SIG-M5 treated with dmso at 0.1 percent for 504 hours (cell line): ENCODE results near the gene SLX4.

ENCODE experiments used
- DNase-seq: peaks from one replicate; lab custom pipeline; 2025; ENCODE audit not compliant: unreplicated experiment; lab: John Stamatoyannopoulos, UW

SLX4 gene

DNA sequence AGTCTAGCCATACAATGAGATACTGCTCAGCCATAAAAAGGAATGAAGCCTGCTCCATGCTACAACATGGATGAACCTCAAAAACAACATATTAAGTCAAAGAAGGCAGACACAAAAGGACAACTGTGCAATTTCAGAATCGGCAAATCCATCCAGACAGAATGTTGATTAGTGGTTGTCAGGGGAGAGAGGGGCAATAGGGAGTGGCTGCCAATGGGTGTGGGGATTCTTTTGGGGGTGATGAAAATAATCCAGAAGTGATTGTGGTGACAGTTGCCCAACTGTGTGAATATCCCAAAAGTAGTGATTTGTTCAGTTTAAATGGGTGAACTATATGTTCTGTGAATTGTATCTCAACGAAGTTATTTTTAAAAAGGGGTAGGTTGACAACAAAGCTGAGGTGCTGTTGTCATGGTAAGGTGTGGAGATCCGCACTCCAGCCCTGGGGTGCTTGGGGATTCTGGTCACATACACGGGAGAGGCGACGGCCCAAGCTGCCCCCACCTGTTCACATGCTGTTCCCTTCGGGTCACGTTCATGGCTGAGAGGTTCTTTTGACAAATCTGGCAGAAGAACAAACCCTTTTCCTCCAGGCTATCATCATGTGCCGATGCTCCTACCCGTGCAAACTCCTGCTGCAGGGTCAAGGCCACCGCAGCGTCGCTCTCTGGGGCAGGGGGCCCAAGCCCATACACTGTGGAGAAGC is 9.6 kb downstream of the SLX4 start:
- DNase-seq = no peak

DNA sequence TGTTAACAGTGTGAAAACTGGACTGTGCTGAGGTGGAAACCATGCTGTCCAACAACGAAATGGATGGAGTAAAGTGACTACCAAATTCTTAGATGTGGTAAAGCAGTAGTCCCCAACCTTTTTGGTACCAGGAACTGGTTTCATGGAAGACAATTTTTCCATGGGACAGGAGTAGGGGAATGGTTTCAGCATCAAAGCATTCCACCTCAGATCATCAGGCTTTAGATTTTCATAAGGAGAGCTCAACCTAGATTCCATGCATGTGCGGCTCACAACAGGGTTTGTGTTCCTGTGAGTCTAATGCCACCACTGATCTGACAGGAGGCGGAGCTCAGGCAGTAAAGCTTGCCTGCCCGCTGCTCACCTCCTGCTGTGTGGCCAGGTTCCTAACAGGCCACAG is 11.5 kb downstream of the SLX4 start:
- DNase-seq = no peak

DNA sequence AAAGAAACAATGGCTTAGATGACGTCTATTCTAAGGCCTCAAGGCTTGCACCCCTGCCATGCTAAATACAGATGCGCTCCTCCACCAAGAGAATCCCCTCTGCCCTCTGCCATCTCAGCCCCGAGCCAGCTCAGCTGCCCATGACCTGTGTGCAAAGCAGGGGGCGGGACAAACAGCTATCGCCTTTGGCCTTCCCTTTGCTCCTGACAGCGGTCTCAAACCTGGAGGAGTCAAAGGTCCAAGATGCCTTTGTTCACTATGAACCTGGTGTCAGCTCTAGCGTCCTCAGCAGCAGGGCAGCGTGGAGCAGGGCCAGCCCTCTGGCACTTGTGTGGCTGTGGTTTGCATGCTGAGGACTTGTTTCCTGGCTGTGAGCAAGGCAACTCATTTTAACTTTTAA is 12.3 kb downstream of the SLX4 start:
- no peak for DNase-seq

DNA sequence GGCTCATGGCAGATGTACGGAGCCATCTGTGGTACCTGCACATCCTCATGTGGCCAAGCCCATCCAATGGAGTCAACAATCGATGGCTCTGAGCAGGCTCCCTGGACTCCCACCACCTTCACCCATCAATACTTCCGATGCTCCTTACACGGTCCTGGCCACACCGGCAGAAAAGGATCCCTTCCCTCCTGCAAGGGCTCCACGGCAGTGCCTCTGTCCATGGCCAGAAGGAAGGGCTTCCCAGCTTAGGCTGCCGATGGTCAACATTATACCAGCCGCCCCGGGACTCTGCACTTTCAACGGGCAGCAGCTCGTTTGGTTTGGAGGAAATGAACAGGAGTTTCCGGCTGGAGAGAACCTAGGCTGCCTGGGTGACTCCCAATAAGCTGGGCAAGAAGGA is 13.2 kb downstream of the SLX4 start:
- DNase-seq = no peak

DNA sequence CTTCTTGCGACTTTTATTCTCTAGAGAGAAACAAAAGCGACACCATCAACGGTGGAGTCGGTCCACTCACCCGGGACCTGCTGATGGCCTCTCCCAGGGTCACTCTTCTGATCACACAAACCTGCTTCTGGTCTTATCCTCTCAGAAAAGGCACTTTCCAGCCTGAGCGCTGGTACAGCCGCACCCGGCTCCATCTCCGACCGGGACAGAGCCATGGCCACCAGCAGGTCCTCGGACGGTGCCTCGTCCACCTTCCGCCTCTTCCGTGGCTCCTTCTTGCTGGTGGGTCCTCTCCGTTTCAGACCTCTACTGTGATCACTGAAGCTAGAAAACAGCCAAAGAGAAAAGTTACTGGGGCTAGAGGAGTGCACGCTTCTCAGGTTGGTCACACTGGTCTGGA is 13.7 kb downstream of the SLX4 start:
- no peak for DNase-seq

DNA sequence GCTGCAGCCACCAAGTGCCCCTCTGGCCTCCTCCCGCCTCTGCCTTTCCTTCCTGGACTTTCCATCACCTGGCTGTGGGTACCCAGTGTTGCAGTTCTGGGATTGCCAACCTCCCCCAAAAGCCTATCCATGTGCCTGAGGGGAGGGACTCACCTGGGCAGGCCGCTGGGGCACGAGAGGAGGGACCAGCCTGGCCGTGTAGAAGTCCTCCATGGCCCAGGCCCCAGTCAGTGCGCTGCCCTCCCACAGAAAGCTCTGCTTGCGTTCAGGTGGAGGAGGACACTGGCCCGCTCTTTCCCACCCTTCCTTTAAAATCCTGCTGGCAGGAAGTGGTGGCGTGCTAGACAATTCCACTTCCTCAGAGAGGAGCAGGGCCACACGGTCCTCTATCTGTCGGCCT is 14.2 kb downstream of the SLX4 start:
- no peak for DNase-seq

DNA sequence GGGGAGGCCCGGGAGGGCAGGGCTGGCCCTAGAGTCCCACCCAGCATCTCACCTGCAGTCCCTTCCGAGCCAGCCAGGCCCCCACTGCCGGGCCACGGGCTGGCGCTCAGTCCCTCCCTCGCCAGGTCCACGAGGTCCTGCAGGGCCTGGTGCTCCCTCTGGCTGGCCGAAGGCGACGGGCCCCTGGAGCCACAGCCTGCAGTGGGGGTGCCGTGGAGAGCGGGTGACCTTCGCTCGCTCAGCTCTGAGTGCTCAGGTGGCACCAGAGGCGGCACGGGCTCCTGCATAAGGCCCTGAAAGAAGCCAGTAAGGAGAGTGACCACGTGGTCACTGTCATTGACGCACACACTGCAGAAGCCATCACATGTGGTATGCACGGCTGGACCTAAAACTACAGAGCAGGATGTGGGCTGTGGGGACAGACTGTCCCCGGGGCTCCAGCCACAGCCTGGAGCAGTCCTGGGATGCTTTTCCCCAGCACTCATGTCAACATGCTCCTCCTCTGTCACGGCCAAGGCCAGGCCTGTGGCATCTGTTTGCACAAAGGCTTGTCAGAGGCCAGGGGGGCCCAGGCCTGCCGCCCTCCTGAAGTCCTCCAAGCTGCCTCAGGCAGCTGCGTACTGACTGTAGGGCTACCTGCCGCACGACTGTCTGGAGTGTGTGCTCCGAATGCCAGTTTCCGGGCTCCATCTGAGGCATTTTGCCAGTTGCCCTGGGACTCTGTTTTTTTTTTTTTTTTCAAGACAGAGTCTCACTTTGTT is 15.1 kb downstream of the SLX4 start:
- DNase-seq = no peak

DNA sequence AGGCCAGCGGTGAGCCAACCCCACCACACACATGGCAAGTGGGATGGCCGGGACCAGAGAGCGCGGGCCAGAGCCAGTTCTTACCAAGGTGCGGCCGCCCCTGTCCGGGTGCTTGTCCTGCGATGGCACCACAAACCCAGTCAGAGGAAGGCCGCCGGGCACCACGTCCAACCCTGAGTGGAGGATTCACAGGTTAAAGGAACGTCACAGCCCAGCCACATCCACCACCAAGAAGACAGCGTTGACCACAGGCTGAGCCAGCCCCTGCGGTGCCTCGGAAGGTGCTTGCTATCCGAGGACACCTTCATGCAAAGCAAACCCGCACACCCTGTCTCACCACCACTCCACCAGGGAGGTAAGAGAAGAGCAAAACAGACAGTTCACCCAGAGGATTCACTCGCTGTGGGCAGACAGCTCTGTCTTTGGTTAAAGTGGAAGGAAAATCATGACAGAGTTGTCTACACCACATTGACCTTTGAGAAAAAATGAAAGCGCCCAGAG is 15.8 kb downstream of the SLX4 start:
- no peak for DNase-seq

DNA sequence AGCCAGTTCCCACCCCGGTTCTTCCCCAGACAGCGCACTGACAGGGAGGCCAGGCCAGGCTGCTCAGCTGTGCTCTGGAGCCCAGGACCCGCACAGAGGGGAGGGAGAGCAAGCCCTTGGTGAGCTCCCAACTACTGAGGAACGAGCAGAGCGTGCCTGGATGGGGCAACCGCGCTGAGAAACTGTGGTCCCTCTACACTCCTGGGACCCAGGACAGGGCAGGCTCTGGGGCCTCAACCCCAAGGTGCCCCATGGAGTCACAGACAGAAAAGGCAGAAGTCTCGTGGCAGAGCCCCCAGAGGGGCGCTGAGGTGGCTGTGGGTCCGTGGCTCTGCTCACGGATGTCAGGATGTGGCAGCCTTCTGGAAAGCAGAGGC is 16.3 kb downstream of the SLX4 start:
- DNase-seq = no peak

DNA sequence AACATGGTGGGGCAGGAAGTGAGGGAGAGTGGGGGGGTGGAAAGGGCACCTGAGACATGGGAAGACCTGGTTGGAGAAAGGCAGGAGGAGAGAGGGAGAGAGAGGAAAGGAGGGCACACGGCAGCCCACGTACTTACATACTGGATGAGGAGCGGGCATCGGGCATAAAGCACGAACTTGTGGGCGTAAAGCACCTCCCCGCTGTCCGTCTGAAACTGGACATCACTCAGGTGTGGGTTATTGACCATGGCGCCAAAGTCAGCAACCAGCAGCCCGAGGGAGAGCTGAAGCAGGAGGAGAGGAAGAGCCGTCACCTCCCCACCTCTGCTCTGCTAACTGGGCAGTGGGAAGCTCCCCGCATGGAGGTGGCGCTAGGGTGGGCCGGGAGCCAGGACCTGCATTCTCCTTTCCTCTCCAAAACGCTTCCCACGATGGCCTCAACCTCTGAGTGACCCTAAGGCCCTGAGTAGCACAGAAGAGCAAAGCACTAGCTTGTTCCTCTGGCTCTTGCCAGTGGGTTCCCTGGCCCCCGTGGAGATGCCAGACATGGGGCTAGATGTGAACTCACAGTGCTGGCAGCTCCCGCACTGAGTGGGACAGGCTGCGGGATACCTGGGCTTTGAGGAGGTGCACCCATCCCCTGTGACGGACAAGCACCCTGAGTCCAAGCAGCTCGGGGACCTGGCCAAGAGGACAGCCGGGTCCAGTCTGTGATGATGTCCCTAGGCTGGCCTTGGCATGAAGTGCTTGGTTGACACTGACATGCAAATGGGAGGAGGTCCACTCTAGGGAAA is 16.9 kb downstream of the SLX4 start:
- DNase-seq = no peak

DNA sequence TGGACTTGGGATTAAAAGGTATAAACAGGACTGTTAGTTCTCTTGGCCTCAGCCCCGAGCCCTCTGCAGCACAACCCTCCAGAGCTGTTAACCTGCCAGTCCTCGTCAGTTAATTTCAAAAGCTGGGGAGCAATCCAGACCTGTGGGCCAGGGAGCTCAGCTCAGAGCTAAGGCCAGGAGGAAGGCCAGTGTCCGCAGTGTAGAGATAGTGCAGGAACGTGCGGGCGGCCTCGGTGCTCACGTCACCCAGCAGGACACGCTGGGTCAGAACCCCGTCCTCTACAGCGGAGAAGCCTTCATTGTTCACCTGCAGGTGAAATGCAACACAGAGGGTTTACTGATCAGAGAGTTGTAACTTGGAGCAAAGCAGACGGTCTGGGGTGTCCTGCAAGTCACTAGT is 18.8 kb downstream of the SLX4 start:
- DNase-seq = no peak

DNA sequence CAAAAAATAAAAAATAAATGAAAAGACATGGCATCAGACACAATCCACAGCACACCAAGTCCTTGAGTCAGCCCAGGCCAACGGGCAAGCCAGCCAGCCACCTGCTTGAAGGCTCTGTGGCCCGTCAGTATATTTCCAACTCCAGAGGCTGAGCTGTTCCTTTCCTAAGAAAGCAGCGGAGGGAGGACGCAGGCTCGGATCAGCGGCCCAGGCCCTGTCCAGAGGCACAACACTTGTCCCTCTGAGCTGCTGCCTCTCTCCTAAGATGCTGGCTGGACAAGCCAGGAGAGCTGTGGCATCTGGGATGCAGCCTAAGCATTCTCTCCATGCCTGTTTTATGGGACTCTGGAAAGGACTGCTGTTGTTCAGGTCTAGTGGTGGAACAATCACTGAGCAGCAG is 19.4 kb downstream of the SLX4 start:
- DNase-seq = no peak

DNA sequence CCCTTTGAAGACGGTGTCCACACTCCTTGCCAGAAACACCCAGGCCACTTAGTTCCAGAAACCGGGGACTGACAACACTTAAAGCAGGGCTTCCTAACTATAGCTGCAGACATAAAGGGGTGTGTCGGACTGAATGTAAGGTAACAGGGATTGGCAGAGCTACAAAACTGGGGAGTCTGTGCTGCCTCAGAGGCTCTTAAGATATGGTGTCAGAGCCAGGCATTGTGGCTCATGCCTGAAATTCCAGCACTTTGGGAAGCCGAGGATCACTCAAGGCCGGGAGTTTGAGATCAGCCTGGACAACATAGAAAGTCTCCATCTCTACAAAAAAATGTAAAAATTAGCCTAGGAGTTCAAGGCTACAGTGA is 20.0 kb downstream of the SLX4 start:
- no peak for DNase-seq

DNA sequence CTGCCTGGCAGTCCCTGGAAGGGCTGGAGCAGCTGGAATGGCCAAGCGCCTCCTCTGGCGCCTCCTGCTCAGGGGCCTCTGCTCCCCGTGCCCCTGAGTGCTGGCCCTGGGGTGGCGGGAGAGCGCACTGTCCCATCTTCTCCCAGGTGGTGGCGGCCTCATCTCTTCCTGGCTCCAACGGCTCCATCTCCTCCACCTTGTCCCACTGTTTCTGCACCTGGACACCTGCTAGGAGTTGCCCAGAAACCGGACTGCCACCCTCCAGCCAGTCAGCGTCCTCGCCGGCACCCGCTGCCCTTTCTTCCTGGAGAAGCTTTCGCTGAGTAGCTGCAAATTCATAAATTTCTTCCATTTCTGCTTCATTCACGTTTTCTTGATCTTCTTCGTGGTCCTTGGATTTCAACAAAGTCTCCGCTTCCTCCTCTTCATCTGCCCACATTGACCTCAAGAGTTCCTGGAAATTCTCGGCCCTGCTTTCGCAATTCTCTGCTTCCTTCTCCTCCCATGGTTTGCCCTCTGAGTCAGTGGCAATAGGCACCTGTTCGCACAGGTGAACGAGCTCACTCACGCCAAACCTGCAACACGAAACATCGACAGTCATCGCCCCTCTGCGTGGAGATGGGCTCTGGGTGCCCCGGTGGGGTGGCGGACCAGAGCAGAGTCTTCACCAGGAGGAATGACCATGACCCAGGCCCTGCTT is 20.5 kb downstream of the SLX4 start:
- DNase-seq = no peak

DNA sequence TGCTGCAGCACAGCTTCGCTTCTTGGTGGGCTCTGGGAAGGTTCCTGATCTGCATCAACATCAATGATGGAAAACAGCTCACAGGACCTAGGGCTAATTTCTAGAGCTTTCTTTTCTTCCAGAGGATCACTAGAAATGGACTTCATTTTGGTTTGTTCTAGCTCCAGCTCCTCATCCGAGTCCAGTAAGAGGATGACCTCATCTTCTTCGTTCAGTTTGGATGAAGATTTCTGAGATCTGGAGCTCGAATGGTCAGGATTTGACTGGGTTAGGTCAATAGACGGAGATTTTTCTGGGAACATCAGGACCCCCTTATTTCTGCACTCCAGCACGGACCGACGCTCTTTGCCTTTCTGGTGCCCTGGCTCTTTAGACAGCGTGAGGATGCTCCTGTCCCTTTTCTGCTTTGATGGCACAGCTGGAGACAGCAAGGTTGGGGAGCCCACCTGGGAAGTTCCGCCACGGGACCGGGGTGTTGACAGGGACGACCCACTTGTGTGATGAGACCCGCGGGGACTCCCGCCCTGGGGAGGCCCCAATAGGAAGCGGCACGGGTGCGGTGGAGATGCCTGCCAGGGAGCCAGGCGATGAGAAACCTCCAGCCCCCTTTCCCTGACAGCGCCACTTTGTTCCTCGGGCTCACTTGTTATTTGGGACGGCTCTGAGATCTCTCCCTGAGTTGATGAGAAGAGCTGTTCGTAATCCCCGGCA is 21.3 kb downstream of the SLX4 start:
- DNase-seq = no peak

DNA sequence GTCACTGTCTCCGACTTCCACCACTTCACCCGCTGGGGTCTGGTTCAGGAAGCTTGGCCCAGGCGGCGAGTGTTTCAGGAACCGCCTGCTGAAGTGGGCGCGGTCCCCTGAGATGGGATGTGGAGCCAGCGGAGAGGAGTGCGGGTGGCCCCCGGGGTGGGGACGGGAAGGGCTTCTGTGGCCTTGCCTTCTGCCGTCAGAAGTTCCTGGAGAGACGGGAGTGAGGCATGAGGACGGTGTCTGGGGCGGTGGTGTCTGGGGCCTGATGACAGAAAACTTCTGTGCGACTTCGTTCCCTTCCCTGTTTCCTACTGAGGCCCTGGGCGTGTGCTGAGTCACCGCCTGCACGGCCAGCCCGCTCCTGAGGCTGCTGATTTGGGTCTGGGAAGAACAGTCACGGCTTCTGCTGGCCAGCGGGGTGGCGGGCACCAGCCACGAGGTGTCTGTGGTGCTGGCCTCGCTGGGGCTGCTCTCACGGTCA is 21.9 kb downstream of the SLX4 start:
- no peak for DNase-seq

DNA sequence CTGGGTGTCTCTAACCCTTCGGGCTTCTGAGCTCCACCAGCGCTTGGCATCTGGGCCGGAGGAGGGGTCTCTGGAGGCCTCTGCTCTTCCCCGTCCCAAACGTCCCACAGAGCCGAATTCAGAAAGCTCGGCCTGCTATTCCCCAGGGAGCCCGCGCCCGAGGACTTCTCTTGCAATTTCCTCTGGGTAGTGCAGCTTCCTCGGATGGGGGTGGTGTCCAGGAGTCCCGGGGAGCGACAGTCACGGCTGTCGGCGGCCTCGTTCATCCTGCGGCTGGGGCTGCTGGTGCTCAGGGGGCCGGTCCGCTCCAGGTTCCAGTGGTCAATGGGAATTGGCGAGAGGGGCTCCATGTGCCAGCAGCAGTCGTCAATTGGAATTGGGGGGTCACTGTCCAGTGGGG is 22.4 kb downstream of the SLX4 start:
- DNase-seq = no peak

DNA sequence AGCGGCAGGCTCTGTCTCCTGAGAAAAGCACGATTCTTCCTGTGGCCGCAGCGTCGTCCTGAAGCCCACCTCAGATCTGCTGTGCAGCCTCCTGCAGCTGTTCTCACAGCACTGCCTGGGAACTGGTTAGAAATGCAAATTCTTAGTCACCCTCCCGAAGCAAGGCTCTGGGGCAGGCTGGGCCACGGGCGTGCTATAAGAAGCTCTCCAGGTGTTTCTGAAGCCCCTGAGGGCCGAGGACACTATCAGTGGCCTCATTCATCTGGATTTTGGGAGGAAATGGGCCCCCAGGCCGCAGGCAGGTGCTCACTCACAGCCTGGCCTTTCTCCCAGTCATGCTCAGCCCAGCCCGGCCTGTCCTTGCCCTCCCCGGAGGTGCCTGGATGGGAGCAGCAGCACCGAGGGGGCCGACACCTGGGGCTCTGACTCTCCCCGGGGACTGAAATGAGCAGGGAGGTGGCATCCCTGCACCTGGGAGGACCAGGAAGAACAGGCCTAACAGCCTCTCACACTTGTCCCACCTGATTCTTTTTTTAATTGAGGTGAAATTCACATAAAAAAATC is 23.8 kb downstream of the SLX4 start:
- DNase-seq = no peak

DNA sequence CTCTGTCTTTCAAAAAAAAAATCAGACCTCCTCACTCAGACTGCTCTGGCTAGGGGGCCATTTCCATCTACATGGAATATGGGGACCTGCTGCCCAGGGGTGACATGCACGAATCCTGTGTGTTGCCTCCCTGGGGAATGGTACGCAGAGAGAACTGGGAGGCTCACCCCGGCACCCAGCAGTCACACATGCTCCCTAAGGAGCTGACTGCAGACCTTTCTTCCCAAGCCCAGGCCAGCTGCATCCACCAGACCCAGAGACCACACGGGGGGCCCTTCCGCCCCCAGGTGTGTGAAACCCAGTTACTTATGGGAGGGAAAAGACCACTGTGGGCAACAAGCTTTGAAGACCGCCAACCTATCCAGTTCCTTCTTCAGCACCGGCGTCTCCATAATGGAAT is 27.0 kb downstream of the SLX4 start:
- DNase-seq = no peak

DNA sequence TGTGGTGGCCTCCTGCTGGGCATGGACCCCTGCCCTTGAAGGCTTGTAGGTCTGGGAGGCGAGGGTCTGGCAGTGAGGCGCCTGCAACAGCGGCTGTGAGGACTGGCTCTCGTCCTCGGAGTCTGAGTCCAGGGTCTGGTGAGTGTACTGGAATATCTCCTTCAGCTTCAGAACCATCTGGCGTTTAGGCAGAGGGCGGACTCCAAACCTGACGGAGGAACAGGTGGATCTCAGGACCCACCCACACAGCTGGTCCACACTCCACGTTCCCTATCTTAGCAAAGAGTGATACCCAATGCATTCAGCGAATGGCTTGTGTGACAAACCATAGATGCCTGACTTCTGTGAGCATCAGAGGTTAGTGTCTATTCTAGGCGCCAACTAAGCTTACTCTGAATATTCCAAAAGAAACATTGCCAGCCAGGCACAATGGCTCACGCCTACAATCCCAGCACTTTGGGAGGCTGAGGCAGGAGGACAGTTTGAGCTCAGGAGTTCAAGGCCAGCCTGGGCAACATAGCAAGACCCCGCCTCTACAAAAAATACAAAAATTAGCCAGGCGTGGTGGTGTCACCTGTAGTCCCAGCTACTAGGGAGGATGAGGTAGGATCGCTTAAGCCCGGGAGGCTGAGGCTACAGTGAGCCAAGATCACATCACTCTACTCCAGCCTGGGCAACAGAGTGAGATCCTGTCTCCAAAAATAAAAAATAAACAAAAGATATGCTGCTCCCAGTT is 27.9 kb downstream of the SLX4 start:
- no peak for DNase-seq
